ENCODE results near the gene CEP43. TPM values are rescaled to one million over a fixed set of nuclear protein-coding genes. Genes with fewer than 3 reads are reported as not detected.

The CEP43 gene
- polyA plus RNA-seq, 1 donor from 2014 or later: 78.2 TPM

DNA sequence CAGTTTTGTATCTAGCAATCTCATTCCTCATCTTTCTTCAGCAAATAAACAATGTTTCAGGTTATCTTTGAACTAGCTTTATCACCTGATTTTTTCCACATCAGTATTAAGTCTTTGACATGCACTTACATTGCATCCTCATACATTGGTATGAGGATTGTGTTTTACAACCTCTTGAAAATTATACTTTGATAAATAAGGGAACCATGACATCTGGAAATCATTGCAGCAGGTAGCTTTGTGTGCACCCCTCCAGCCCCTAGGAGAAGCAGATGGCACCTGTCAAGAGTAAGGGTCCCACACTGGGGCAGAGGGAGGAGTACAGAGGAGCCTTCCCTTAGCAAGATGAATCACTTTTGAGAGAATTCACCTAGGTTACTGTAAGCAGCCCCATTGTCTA is 29.1 kb upstream of the CEP43 start:
- Histone ChIP-seq H3K27ac (ENCODE audit: low read length) (no peak overlapping the region), H4K20me1 (ENCODE audit: insufficient read depth) (no peaks in the 10 kb centered on the region), H3K9ac (ENCODE audit: low read length) (no peak overlapping the region), H3K79me2 (replicated peaks; ENCODE audit: insufficient read depth, low read length) (no peaks in the 10 kb centered on the region), H3K4me2 (ENCODE audit: low read length) (no peak overlapping the region), H3K9me2 (ENCODE audit: insufficient read depth, low read length) (no peaks in the 10 kb centered on the region), H3F3A (ENCODE audit: insufficient read depth, low read length, poor library complexity, severe bottlenecking) (no peaks in the 10 kb centered on the region), H2AFZ (ENCODE audit: low read depth, low read length) (no peak overlapping the region), H3K36me3 (ENCODE audit: insufficient read depth, low read length) (no peaks in the 10 kb centered on the region), H3K4me3 (ENCODE audit: low read length) (no peak overlapping the region), H3K27me3 (ENCODE audit: insufficient read depth, low read depth, low read length) (no peaks in the 10 kb centered on the region), H3K9me3 (ENCODE audit: low read length) (no peaks in the 10 kb centered on the region)
- TF ChIP-seq EZH2 (IDR thresholded peaks at IDR 0.05; ENCODE audit: borderline replicate concordance, insufficient read depth, low read length, poor library complexity, severe bottlenecking): no peak

DNA sequence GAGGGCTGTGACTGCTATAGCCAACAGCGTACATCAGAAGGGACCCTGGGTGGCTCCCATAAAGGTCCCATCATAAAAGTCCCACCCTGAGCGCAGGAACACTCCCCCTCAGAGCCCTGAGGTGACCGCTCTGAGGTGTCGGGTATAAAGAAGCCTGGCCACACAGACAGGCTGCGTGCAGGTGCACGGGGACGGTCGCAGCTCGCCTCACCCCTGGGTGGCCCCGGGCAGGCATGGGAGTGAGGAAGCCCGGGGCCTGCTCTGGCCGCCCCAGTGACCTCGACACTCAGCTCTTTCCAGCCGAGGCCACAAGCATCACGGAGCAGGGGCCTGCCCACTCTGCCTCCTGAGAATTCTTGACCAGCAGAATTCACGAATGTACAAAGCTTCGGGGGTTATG is 28.4 kb upstream of the CEP43 start:
- Histone ChIP-seq H3K4me3 (ENCODE audit: low read length) (no peak overlapping the region), H3K9me2 (ENCODE audit: insufficient read depth, low read length) (no peaks in the 10 kb centered on the region), H3K36me3 (ENCODE audit: insufficient read depth, low read length) (no peaks in the 10 kb centered on the region), H3K4me2 (ENCODE audit: low read length) (no peak overlapping the region), H3K27ac (ENCODE audit: low read length) (no peak overlapping the region), H3K27me3 (ENCODE audit: insufficient read depth, low read depth, low read length) (no peaks in the 10 kb centered on the region), H3K79me2 (replicated peaks; ENCODE audit: insufficient read depth, low read length) (no peaks in the 10 kb centered on the region), H2AFZ (ENCODE audit: low read depth, low read length) (no peak overlapping the region), H3K9me3 (ENCODE audit: low read length) (no peaks in the 10 kb centered on the region), H3F3A (ENCODE audit: insufficient read depth, low read length, poor library complexity, severe bottlenecking) (no peaks in the 10 kb centered on the region), H3K9ac (ENCODE audit: low read length) (no peak overlapping the region), H4K20me1 (ENCODE audit: insufficient read depth) (no peaks in the 10 kb centered on the region)
- TF ChIP-seq POLR2AphosphoS5 (IDR thresholded peaks at IDR 0.05) (no peak), SMC3 (conservative IDR thresholded peaks at IDR 0.05; ENCODE audit: poor library complexity) (no peak), EP300 (conservative IDR thresholded peaks at IDR 0.05; ENCODE audit: poor library complexity, severe bottlenecking) (no peak), EZH2 (IDR thresholded peaks at IDR 0.05; ENCODE audit: borderline replicate concordance, insufficient read depth, low read length, poor library complexity, severe bottlenecking) (no peak), TAF1 (IDR thresholded peaks at IDR 0.05; ENCODE audit: low read depth) (no peak), MXI1 (conservative IDR thresholded peaks at IDR 0.05; ENCODE audit: poor library complexity, severe bottlenecking) (no peak), RAD21 (conservative IDR thresholded peaks at IDR 0.05) (no peak)
- TF ChIP-seq, protein P1, sequence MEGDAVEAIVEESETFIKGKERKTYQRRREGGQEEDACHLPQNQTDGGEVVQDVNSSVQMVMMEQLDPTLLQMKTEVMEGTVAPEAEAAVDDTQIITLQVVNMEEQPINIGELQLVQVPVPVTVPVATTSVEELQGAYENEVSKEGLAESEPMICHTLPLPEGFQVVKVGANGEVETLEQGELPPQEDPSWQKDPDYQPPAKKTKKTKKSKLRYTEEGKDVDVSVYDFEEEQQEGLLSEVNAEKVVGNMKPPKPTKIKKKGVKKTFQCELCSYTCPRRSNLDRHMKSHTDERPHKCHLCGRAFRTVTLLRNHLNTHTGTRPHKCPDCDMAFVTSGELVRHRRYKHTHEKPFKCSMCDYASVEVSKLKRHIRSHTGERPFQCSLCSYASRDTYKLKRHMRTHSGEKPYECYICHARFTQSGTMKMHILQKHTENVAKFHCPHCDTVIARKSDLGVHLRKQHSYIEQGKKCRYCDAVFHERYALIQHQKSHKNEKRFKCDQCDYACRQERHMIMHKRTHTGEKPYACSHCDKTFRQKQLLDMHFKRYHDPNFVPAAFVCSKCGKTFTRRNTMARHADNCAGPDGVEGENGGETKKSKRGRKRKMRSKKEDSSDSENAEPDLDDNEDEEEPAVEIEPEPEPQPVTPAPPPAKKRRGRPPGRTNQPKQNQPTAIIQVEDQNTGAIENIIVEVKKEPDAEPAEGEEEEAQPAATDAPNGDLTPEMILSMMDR (IDR thresholded peaks at IDR 0.05; ENCODE audit: poor library complexity, severe bottlenecking): no peak
- TF ChIP-seq, protein P2, sequence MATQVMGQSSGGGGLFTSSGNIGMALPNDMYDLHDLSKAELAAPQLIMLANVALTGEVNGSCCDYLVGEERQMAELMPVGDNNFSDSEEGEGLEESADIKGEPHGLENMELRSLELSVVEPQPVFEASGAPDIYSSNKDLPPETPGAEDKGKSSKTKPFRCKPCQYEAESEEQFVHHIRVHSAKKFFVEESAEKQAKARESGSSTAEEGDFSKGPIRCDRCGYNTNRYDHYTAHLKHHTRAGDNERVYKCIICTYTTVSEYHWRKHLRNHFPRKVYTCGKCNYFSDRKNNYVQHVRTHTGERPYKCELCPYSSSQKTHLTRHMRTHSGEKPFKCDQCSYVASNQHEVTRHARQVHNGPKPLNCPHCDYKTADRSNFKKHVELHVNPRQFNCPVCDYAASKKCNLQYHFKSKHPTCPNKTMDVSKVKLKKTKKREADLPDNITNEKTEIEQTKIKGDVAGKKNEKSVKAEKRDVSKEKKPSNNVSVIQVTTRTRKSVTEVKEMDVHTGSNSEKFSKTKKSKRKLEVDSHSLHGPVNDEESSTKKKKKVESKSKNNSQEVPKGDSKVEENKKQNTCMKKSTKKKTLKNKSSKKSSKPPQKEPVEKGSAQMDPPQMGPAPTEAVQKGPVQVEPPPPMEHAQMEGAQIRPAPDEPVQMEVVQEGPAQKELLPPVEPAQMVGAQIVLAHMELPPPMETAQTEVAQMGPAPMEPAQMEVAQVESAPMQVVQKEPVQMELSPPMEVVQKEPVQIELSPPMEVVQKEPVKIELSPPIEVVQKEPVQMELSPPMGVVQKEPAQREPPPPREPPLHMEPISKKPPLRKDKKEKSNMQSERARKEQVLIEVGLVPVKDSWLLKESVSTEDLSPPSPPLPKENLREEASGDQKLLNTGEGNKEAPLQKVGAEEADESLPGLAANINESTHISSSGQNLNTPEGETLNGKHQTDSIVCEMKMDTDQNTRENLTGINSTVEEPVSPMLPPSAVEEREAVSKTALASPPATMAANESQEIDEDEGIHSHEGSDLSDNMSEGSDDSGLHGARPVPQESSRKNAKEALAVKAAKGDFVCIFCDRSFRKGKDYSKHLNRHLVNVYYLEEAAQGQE (IDR thresholded peaks at IDR 0.05; ENCODE audit: borderline replicate concordance): no peak

DNA sequence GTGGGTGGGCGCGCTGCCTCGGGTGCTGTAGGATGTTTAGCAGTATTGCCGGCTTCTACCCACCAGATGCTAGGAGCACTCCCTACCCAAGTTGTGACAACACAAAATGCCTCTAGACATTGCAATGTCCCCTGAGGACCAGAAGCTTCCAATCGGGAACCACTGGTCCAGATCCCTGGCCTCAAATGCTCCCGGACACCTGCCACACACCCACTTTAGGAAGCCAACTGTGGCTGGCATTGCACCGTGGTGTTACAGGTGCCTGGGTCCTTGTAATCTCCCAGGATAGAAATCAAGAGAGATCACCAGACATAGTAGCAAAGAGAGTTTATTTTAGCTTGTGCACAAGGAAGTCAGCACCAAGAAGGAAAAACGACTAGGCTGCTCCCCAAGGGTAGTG is 27.9 kb upstream of the CEP43 start:
- Histone ChIP-seq H3K27ac (ENCODE audit: low read length) (no peak overlapping the region), H3K36me3 (ENCODE audit: insufficient read depth, low read length) (no peaks in the 10 kb centered on the region)

More for the DNA sequence above, 27.9 kb upstream of the CEP43 start:
- Histone ChIP-seq H3K9me2 (ENCODE audit: insufficient read depth, low read length) (no peaks in the 10 kb centered on the region), H3K4me3 (ENCODE audit: low read length) (no peak overlapping the region), H3K4me2 (ENCODE audit: low read length) (no peak overlapping the region), H3K27me3 (ENCODE audit: insufficient read depth, low read depth, low read length) (no peaks in the 10 kb centered on the region), H3K79me2 (replicated peaks; ENCODE audit: insufficient read depth, low read length) (no peaks in the 10 kb centered on the region), H2AFZ (ENCODE audit: low read depth, low read length) (no peak overlapping the region), H3K9ac (ENCODE audit: low read length) (no peak overlapping the region), H3F3A (ENCODE audit: insufficient read depth, low read length, poor library complexity, severe bottlenecking) (no peaks in the 10 kb centered on the region), H4K20me1 (ENCODE audit: insufficient read depth) (no peaks in the 10 kb centered on the region), H3K9me3 (ENCODE audit: low read length) (no peaks in the 10 kb centered on the region)
- no peak for TF ChIP-seq EP300 (conservative IDR thresholded peaks at IDR 0.05; ENCODE audit: poor library complexity, severe bottlenecking)
- TF ChIP-seq POLR2AphosphoS5 (IDR thresholded peaks at IDR 0.05): no peak
- no peak for TF ChIP-seq TAF1 (IDR thresholded peaks at IDR 0.05; ENCODE audit: low read depth)

All from neural cell (in vitro differentiated cells).